ENCODE data around the gene HDAC4.

Gene HDAC4

GRCh38 chr2:239168575-239168974, 232.2 kb downstream of the HDAC4 start:
- DNase-seq (ENCODE audit: low spot score) = no peak

- DNase-seq (ENCODE audit: low spot score) = no peak
Measured at GRCh38 chr2:239167766-239168444, 232.9 kb downstream of the HDAC4 start.

GRCh38 chr2:239167011-239167673, 233.7 kb downstream of the HDAC4 start:
- no peak for DNase-seq (ENCODE audit: low spot score)

- DNase-seq (ENCODE audit: low spot score) = no peak
Measured at GRCh38 chr2:239166201-239166834, 234.5 kb downstream of the HDAC4 start.

GRCh38 chr2:239165206-239165831, 235.5 kb downstream of the HDAC4 start:
- no peak for DNase-seq (ENCODE audit: low spot score)

GRCh38 chr2:239164335-239164871, 236.4 kb downstream of the HDAC4 start:
- DNase-seq (ENCODE audit: low spot score) = no peak

- DNase-seq (ENCODE audit: low spot score) = no peak
Measured at GRCh38 chr2:239163688-239164334, 237.0 kb downstream of the HDAC4 start.

- no peak for DNase-seq (ENCODE audit: low spot score)
Measured at GRCh38 chr2:239162976-239163687, 237.7 kb downstream of the HDAC4 start.

- DNase-seq (ENCODE audit: low spot score) = no peak
Measured at GRCh38 chr2:239162141-239162821, 238.5 kb downstream of the HDAC4 start.

GRCh38 chr2:239161711-239162140, 239.1 kb downstream of the HDAC4 start:
- DNase-seq (ENCODE audit: low spot score) = no peak

- no peak for DNase-seq (ENCODE audit: low spot score)
Measured at GRCh38 chr2:239160226-239161143, 240.3 kb downstream of the HDAC4 start.

- DNase-seq (ENCODE audit: low spot score) = peak; percentile 45
Measured at GRCh38 chr2:239159476-239159911, 241.3 kb downstream of the HDAC4 start.

GRCh38 chr2:239158641-239159475, 242.0 kb downstream of the HDAC4 start:
- peak; percentile 44 for DNase-seq (ENCODE audit: low spot score)

- DNase-seq (ENCODE audit: low spot score) = no peak
Measured at GRCh38 chr2:239157771-239158170, 243.0 kb downstream of the HDAC4 start.

- DNase-seq (ENCODE audit: low spot score) = no peak
Measured at GRCh38 chr2:239157269-239157668, 243.6 kb downstream of the HDAC4 start.

- no peak for DNase-seq (ENCODE audit: low spot score)
Measured at GRCh38 chr2:239156516-239157265, 244.1 kb downstream of the HDAC4 start.

- no peak for DNase-seq (ENCODE audit: low spot score)
Measured at GRCh38 chr2:239155806-239156480, 244.9 kb downstream of the HDAC4 start.
